NT2/D1 (cell line): Measurements from ENCODE around the gene SH3GLB1.

Source experiments
- DNase-seq: peaks from one replicate; pipeline ENCODE4 v3.0.0-alpha.2; 2011; ENCODE audit warnings: low read depth, low spot score
- H3K27me3 ChIP-seq: 2 replicates; pipeline ENCODE4 v1.6.0; 2011; ENCODE audit warnings: mild to moderate bottlenecking; ENCODE audit not compliant: insufficient read length, insufficient read depth
- H3K36me3 ChIP-seq: 2 replicates; pipeline ENCODE4 v1.6.1; 2011; ENCODE audit warnings: mild to moderate bottlenecking, low read length, mixed read lengths; ENCODE audit not compliant: insufficient read depth, insufficient read length
- H3K4me1 ChIP-seq: 2 replicates; pipeline ENCODE4 v1.5.1; 2011; ENCODE audit not compliant: insufficient read depth, insufficient read length
- H3K4me3 ChIP-seq: 2 replicates; pipeline ENCODE4 v1.5.1; 2011; ENCODE audit warnings: low read depth; ENCODE audit not compliant: insufficient read length
- H3K9ac ChIP-seq: 2 replicates; pipeline ENCODE4 v1.6.0; 2011; ENCODE audit warnings: low read depth; ENCODE audit not compliant: insufficient read length
- H3K9me3 ChIP-seq: 2 replicates; pipeline ENCODE4 v1.5.1; 2011; ENCODE audit warnings: mild to moderate bottlenecking, low read length; ENCODE audit not compliant: insufficient read depth
- SUZ12 ChIP-seq: IDR thresholded peaks from 2 replicates; pipeline ENCODE4 v1.6.1; 2011; ENCODE audit not compliant: insufficient read length, insufficient read depth; ENCODE audit errors: extremely low read depth
- YY1 ChIP-seq: IDR thresholded peaks from 2 replicates; pipeline ENCODE4 v1.6.1; 2011; ENCODE audit not compliant: insufficient read length, insufficient read depth
- ZNF274 ChIP-seq: IDR thresholded peaks from 2 replicates; pipeline ENCODE4 v1.6.1; 2011; ENCODE audit warnings: mild to moderate bottlenecking, low read depth, low read length

The SH3GLB1 gene

GRCh38 chr1:86753700-86754099 is 49.3 kb downstream of the SH3GLB1 start:
- no peaks in the 10 kb centered on the region for H3K9me3 ChIP-seq
- H3K27me3 ChIP-seq, result no peaks in the 10 kb centered on the region
- TF ChIP-seq ZNF274 (no peak), YY1 (no peak), SUZ12 (no peak)
- H3K4me3 ChIP-seq, result no peak overlapping the region
- no peak overlapping the region for H3K9ac ChIP-seq
- no peaks in the 10 kb centered on the region for H3K4me1 ChIP-seq
- no peaks in the 10 kb centered on the region for H3K36me3 ChIP-seq
- no peak for DNase-seq

GRCh38 chr1:86754265-86754974 is 50.0 kb downstream of the SH3GLB1 start:
- Histone ChIP-seq H3K9me3 (no peaks in the 10 kb centered on the region), H3K4me3 (no peak overlapping the region), H3K36me3 (no peaks in the 10 kb centered on the region), H3K27me3 (no peaks in the 10 kb centered on the region), H3K4me1 (no peaks in the 10 kb centered on the region), H3K9ac (no peak overlapping the region)
- TF ChIP-seq YY1 (no peak), ZNF274 (no peak), SUZ12 (no peak)
- no peak for DNase-seq

GRCh38 chr1:86756062-86756406 is 51.7 kb downstream of the SH3GLB1 start:
- Histone ChIP-seq H3K9me3 (no peaks in the 10 kb centered on the region), H3K4me1 (no peaks in the 10 kb centered on the region), H3K36me3 (no peaks in the 10 kb centered on the region), H3K4me3 (no peak overlapping the region), H3K9ac (no peak overlapping the region), H3K27me3 (no peaks in the 10 kb centered on the region)
- no peak for DNase-seq
- TF ChIP-seq ZNF274 (no peak), SUZ12 (no peak), YY1 (no peak)

GRCh38 chr1:86757272-86757984 is 53.1 kb downstream of the SH3GLB1 start:
- H3K9ac ChIP-seq, result no peak overlapping the region
- no peaks in the 10 kb centered on the region for H3K27me3 ChIP-seq
- no peaks in the 10 kb centered on the region for H3K9me3 ChIP-seq
- no peaks in the 10 kb centered on the region for H3K36me3 ChIP-seq
- no peak for DNase-seq
- no peaks in the 10 kb centered on the region for H3K4me1 ChIP-seq
- no peak overlapping the region for H3K4me3 ChIP-seq
- no peak for TF ChIP-seq ZNF274
- no peak for TF ChIP-seq SUZ12
- no peak for TF ChIP-seq YY1

GRCh38 chr1:86758570-86758969 is 54.2 kb downstream of the SH3GLB1 start:
- H3K36me3 ChIP-seq, result no peaks in the 10 kb centered on the region
- DNase-seq, result no peak
- H3K4me3 ChIP-seq, result no peak overlapping the region
- TF ChIP-seq SUZ12, result no peak
- no peak for TF ChIP-seq ZNF274
- no peak for TF ChIP-seq YY1
- no peaks in the 10 kb centered on the region for H3K9me3 ChIP-seq
- no peaks in the 10 kb centered on the region for H3K4me1 ChIP-seq
- H3K9ac ChIP-seq, result no peak overlapping the region
- no peaks in the 10 kb centered on the region for H3K27me3 ChIP-seq

- no peak for DNase-seq
- no peak for TF ChIP-seq YY1
- TF ChIP-seq ZNF274, result no peak
- TF ChIP-seq SUZ12, result no peak
- no peaks in the 10 kb centered on the region for H3K27me3 ChIP-seq
- H3K4me3 ChIP-seq, result no peak overlapping the region
- no peak overlapping the region for H3K9ac ChIP-seq
- no peaks in the 10 kb centered on the region for H3K36me3 ChIP-seq
- H3K4me1 ChIP-seq, result no peaks in the 10 kb centered on the region
- no peaks in the 10 kb centered on the region for H3K9me3 ChIP-seq
Measured at GRCh38 chr1:86760199-86760598, 55.8 kb downstream of the SH3GLB1 start.

- H3K9ac ChIP-seq, result no peak overlapping the region
- DNase-seq, result no peak
- TF ChIP-seq YY1, result no peak
- no peak for TF ChIP-seq SUZ12
- TF ChIP-seq ZNF274, result no peak
- H3K4me3 ChIP-seq, result no peak overlapping the region
- H3K9me3 ChIP-seq, result no peaks in the 10 kb centered on the region
- H3K4me1 ChIP-seq, result no peaks in the 10 kb centered on the region
- H3K36me3 ChIP-seq, result no peaks in the 10 kb centered on the region
- H3K27me3 ChIP-seq, result no peaks in the 10 kb centered on the region
Measured at GRCh38 chr1:86762336-86762735, 58.0 kb downstream of the SH3GLB1 start.
